GM18498 (cell line): Measurements from ENCODE around the gene DHX38.

ENCODE experiments used
- ATAC-seq: cut with Tn5 transposase; IDR thresholded peaks from one replicate; pipeline ENCODE4 v1.9.1; 2021; ENCODE audit warnings: mild to moderate bottlenecking, moderate library complexity; ENCODE audit not compliant: unreplicated experiment

The DHX38 gene

GRCh38 chr16:72083778-72084404, 9.8 kb upstream of the DHX38 start:
- ATAC-seq, result no peak

DNA sequence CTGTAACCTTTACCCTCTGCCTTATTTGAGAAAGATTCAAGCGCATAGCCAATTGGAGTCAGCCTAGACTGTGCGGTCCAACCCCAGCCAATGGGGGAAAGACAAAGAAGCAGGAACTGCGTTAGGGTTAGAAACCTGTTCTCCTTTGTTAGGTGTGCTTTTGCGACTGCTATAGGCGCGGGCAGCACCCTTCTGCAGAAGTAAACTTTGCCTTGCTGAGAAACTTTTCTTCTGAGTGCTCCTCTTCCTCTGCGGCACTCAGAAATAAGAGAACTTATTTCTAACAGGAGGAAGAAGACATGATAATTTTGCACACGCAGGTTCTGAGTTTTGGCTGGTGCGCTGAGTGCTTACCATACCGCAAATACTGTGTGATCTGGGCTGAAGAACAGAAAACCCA, 9.2 kb upstream of the DHX38 start:
- ATAC-seq, result no peak

- no peak for ATAC-seq
These were observed 8.6 kb upstream of the DHX38 start for GRCh38 chr16:72085002-72085401.

GRCh38 chr16:72091217-72091616, 2.4 kb upstream of the DHX38 start:
- no peak for ATAC-seq

DNA sequence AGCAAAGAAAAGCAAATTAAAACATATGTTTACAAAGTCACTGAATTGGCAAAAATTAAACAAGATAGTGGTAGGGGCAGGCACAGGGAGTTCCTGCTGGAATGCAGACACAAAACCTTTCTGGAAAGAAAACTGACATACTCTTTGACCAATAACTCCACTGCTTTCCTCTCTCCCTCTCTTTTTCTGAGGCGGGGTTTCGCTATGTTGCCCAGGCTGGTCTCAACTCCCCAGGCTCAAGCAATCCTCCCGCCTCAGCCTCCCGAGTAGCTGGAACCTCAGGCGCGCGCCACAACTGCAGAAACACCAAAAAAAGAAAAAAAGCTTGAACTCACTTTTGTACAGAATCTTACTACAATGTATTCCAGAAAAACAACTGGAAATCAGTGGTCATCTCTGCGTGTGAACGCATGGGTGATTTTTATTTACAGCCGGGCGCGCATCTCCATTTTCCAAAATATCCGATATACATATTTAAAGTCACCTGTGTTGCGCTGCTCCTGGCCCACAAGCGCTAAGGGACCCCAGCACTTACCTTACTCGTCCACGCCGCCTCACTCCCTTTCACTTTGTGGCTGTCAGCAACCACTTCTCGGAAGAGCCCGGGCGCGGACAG, 707 bp upstream of the DHX38 start:
- peak; percentile 39 for ATAC-seq

- no peak for ATAC-seq
These were observed 591 bp downstream of the DHX38 start for GRCh38 chr16:72094266-72094610.

GRCh38 chr16:72098936-72099335, 5.3 kb downstream of the DHX38 start:
- ATAC-seq, result no peak

- ATAC-seq, result peak; percentile 70
These were observed 5.8 kb downstream of the DHX38 start for GRCh38 chr16:72099377-72099818.

DNA sequence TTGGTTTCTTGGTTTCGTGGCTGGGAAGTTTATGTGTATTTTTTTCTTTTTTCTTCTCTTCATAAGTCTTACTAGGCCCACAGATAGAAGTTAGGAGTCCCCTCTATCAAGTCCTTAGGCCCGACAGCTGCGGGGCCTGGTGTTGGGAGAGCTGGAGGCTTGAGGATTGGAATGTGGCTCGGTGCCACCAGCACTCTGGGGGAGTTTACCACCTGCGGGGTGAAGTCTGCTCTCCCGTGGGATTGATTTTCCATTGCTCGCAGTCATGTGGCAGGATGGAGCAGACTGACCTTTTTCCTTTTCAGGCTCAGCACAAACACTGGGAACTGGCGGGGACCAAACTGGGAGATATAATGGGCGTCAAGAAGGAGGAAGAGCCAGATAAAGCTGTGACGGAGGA, 7.5 kb downstream of the DHX38 start:
- no peak for ATAC-seq

GRCh38 chr16:72104905-72105304, 11.3 kb downstream of the DHX38 start:
- ATAC-seq, result no peak

- no peak for ATAC-seq
These were observed 12.3 kb downstream of the DHX38 start for GRCh38 chr16:72105978-72106377.

GRCh38 chr16:72107371-72107770, 13.7 kb downstream of the DHX38 start:
- no peak for ATAC-seq

GRCh38 chr16:72108353-72109102, 14.9 kb downstream of the DHX38 start:
- no peak for ATAC-seq

DNA sequence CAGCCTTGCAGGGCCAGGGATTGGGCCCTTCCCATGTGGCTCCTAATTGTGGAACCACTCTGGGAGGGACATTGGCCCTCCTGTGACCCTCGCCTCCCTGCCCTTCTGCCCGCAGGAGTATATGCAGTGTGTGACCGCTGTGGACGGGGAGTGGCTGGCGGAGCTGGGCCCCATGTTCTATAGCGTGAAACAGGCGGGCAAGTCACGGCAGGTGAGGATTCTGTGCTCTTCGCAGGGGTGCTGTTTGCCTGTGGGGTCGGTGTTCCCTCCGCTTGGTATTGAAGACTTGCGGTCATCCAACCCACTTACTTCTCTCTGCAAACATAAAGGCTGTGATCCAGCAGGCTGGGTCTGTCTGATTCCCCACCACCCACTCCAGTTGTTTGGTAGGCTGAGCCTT, 15.7 kb downstream of the DHX38 start:
- no peak for ATAC-seq

GRCh38 chr16:72109966-72110530, 16.4 kb downstream of the DHX38 start:
- no peak for ATAC-seq

DNA sequence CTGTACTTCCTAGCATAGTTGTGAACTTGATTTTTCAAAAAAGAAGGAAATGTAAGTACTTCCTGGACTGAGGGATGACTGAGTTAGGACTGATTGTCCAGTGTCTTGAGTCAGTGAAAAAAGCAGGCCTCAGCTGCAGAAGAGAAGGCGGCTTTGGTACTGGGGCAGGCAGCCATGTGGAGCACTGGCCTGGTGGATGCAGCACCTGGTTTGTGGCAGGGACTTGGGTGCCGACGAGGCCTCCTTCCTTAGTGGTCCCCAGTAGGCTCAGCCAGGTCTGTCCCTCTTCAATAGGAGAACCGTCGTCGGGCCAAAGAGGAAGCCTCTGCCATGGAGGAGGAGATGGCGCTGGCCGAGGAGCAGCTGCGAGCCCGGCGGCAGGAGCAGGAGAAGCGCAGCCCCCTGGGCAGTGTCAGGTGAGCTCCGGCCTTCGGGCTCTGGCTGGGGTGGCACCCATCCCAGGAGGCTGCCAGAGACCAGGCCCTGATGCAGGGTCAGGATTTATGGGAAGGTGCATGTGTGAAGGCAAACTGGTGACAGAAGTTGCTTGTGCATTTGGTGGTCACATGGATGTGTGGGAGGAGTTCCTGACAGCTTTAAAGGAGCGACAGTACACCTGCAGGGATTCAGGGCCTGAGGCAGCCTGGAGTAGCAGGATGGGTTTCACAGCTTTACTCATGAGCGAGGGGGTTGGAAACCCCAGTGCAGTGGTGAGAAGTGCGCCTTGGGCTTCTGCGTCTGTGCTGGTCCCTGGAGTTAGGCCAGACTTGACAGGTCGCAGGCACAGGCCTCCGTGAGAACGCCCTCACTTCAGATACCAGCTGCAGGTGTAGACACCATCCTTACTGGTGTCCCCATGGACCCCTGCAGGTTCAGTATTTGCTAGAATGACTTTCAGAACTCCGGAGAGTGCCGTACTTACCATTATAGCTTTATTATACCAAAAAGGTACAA, 17.3 kb downstream of the DHX38 start:
- ATAC-seq, result no peak

DNA sequence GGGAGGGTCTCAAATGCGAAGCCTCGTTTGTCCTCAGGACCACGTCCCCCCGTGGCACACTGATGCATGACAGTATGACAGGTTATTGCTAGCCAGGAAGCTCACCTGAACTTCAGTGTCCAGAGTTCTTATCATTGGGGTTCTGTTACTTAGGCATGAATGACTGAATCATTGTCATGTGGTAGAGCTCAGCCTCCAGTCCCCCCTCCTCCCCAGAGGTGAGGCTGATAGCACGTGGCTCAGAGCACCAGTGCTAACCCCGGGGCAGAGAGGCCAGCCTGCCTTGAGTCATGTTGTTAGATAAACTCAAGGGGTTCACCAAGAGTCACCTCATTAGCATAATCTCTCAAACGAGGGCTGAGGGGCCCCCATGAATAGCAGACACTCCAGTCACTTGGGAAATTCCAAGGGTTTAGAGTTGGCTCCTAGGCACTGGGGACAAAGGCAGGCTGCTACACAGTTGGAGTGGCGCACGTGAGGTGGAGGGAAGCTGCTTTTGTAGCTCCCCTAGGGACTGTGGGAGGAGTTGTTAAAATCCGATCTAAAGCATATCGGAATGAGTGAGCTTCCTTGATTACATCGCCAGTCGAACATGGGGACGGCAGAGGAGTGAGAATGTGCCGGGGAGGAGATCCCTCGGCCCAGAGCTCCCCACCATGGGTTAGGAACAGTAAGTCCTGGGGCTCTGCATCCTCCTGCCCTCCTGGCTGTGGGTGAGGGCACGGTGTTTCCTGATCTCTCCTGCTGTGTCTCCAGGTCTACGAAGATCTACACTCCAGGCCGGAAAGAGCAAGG, 18.2 kb downstream of the DHX38 start:
- no peak for ATAC-seq

GRCh38 chr16:72112452-72112792, 18.8 kb downstream of the DHX38 start:
- ATAC-seq, result no peak

- no peak for ATAC-seq
These were observed 19.4 kb downstream of the DHX38 start for GRCh38 chr16:72112906-72113615.

DNA sequence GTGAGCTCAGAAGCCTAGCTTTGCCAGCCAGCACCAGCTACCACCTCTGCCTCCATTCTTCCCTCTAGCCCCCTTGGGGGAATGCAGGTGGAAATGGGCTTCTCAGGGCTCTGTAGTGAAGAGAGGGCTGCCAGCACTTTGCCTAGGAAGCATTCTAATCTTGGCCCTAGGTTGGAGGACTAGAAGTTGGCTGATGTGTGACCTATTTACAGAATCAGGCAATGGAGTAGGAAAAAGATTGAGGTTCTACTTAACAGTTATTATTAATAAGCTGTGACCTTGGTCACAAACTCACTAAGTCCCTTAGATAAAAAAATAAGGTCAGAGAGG, 19.9 kb downstream of the DHX38 start:
- no peak for ATAC-seq
